SK-N-SH (cell line): Measurements from ENCODE around the gene ANK3.

ENCODE experiments used
- CTCF ChIP-seq: fragments of 200-600 bp; sonication (generic); IDR thresholded peaks from 2 replicates; pipeline ENCODE4 v1.6.1; 2017; ENCODE audit warnings: antibody characterized with exemption, mild to moderate bottlenecking, moderate library complexity
- FOXJ3 ChIP-seq: sonication (generic); formaldehyde crosslinking; IDR thresholded peaks from 2 replicates; pipeline ENCODE4 v1.5.1; 2020; ENCODE audit warnings: mild to moderate bottlenecking, missing genetic modification reagents
- YY1 ChIP-seq: IDR thresholded peaks from 2 replicates; pipeline ENCODE4 v1.4.0; 2012; ENCODE audit warnings: low read depth, mild to moderate bottlenecking

- TF ChIP-seq CTCF: no peak
- no peak for TF ChIP-seq YY1
- TF ChIP-seq FOXJ3 (CRISPR knock-in tag): no peak
Observed at GRCh38 chr10:60282771-60283353, 106.8 kb downstream of the ANK3 start.
